MM.1S (cell line): ENCODE data around the gene RNF180.

Source experiments
- DNase-seq: peaks from one replicate; pipeline ENCODE4 v3.0.0-alpha.2; 2015
- H2AFZ ChIP-seq: fragments of 300-600 bp; sonication (generic); 2 replicates; pipeline ENCODE4 v1.6.0; 2016; ENCODE audit warnings: antibody characterized with exemption, low read length
- H3F3A ChIP-seq: fragments of 300-600 bp; sonication (generic); 2 replicates; pipeline ENCODE4 v1.6.1; 2016; ENCODE audit warnings: mild to moderate bottlenecking, antibody characterized with exemption, low read length, moderate library complexity, mixed read lengths; ENCODE audit not compliant: insufficient read depth
- H3K27ac ChIP-seq: fragments of 300-600 bp; sonication (generic); 2 replicates; pipeline ENCODE4 v1.5.1; 2016; ENCODE audit warnings: mild to moderate bottlenecking, low read length
- H3K27me3 ChIP-seq: fragments of 300-600 bp; sonication (generic); replicated peaks from 2 replicates; pipeline ENCODE4 v1.6.0; 2016; ENCODE audit warnings: low read length; ENCODE audit not compliant: insufficient read depth
- H3K36me3 ChIP-seq: fragments of 300-600 bp; sonication (generic); replicated peaks from 2 replicates; pipeline ENCODE4 v1.6.1; 2016; ENCODE audit warnings: mild to moderate bottlenecking, low read length, mixed read lengths; ENCODE audit not compliant: insufficient read depth
- H3K4me1 ChIP-seq: fragments of 300-600 bp; sonication (generic); 2 replicates; pipeline ENCODE4 v1.6.1; 2016; ENCODE audit warnings: low read length, mixed read lengths
- H3K4me2 ChIP-seq: fragments of 300-600 bp; sonication (generic); 2 replicates; pipeline ENCODE4 v1.6.0; 2016; ENCODE audit warnings: low read depth, low read length
- H3K4me3 ChIP-seq: fragments of 300-600 bp; sonication (generic); 2 replicates; pipeline ENCODE4 v1.5.1; 2016; ENCODE audit warnings: low read length, mixed read lengths
- H3K79me2 ChIP-seq: fragments of 300-600 bp; sonication (generic); 2 replicates; pipeline ENCODE4 v1.6.1; 2016; ENCODE audit warnings: mixed run types, low read length, mixed read lengths
- H3K9ac ChIP-seq: fragments of 300-600 bp; sonication (generic); 2 replicates; pipeline ENCODE4 v1.6.1; 2016; ENCODE audit warnings: low read length, mixed read lengths
- H3K9me2 ChIP-seq: fragments of 300-600 bp; sonication (generic); replicated peaks from 2 replicates; pipeline ENCODE4 v1.6.1; 2016; ENCODE audit warnings: mild to moderate bottlenecking, low read length, mixed read lengths; ENCODE audit not compliant: insufficient read depth
- H3K9me3 ChIP-seq: fragments of 300-600 bp; sonication (generic); replicated peaks from 2 replicates; pipeline ENCODE4 v1.6.1; 2016; ENCODE audit warnings: mild to moderate bottlenecking, low read length, mixed read lengths; ENCODE audit not compliant: insufficient read depth
- H4K20me1 ChIP-seq: fragments of 300-600 bp; sonication (generic); 2 replicates; pipeline ENCODE4 v1.6.1; 2016; ENCODE audit warnings: mild to moderate bottlenecking, low read length, moderate library complexity, mixed read lengths; ENCODE audit not compliant: insufficient read depth
- EZH2 ChIP-seq: fragments of 300-600 bp; sonication (generic); optimal IDR thresholded peaks from 2 replicates; pipeline ENCODE3; 2017; ENCODE audit warnings: low read depth, mild to moderate bottlenecking, antibody characterized with exemption, low read length, mixed read lengths
- EZH2phosphoT487 ChIP-seq: fragments of 300-600 bp; sonication (generic); IDR thresholded peaks from 2 replicates; pipeline ENCODE4 v1.6.1; 2018; ENCODE audit warnings: antibody characterized with exemption, low read length
- TF ChIP-seq, protein P1 (sequence below): fragments of 300-600 bp; sonication (generic); IDR thresholded peaks from 2 replicates; pipeline ENCODE4 v1.5.1; 2016; ENCODE audit warnings: antibody characterized with exemption, low read length, mixed read lengths

The RNF180 gene

DNA sequence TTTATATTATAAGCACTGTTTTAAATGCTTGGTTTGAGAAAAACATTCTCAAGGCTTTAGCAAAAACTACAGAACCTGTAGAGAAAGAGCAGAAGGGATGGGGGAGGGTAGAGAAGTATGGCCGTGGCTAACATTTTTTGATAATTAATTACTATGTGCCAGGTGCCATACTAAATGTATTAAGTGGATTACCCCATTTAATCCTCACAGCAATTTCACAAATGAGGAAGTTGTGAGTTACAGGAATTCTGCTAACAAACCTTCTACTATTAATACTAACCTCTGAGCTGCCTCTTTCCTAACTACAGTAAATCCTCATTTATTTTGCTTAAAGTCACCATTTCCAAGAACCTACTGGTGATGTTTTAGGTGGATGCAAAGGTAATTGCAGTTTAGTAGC, 157.9 kb downstream of the RNF180 start:
- no peaks in the 10 kb centered on the region for H3K4me1 ChIP-seq
- H2AFZ ChIP-seq: no peak overlapping the region

DNA sequence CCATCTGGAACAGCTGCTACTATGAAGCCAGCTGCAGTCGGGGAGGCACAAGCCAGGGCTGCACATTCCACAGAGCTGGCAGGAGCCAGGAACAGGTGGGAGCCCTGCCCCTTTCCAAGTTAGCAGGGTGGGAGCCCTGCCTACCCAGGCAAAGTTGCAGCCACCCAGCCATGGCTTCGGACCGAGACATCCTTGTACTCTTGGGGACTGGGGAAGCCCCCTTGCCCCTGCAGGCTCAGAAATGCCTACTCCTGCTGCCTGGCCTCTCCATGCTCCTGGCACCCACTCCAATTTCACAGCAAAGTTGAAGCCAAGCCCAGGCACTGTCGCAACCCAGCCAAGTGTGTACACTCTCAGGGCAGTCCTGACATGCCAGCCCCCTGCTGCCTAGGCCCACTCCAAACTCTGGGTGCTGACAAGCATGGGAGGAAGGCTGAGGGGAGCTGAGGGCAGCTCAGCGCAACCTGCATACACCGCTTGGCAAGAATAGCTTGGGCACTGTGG, 165.1 kb downstream of the RNF180 start:
- Histone ChIP-seq H2AFZ (no peak overlapping the region), H3K27ac (no peak overlapping the region), H3K4me2 (no peak overlapping the region), H3K9me2 (no peaks in the 10 kb centered on the region), H3K4me3 (no peak overlapping the region), H3K79me2 (no peaks in the 10 kb centered on the region), H3K36me3 (no peaks in the 10 kb centered on the region), H4K20me1 (no peaks in the 10 kb centered on the region), H3K27me3 (no peaks in the 10 kb centered on the region), H3K9ac (no peak overlapping the region), H3K9me3 (no peaks in the 10 kb centered on the region), H3F3A (no peaks in the 10 kb centered on the region), H3K4me1 (no peaks in the 10 kb centered on the region)
- DNase-seq: no peak
- TF ChIP-seq, protein P1, sequence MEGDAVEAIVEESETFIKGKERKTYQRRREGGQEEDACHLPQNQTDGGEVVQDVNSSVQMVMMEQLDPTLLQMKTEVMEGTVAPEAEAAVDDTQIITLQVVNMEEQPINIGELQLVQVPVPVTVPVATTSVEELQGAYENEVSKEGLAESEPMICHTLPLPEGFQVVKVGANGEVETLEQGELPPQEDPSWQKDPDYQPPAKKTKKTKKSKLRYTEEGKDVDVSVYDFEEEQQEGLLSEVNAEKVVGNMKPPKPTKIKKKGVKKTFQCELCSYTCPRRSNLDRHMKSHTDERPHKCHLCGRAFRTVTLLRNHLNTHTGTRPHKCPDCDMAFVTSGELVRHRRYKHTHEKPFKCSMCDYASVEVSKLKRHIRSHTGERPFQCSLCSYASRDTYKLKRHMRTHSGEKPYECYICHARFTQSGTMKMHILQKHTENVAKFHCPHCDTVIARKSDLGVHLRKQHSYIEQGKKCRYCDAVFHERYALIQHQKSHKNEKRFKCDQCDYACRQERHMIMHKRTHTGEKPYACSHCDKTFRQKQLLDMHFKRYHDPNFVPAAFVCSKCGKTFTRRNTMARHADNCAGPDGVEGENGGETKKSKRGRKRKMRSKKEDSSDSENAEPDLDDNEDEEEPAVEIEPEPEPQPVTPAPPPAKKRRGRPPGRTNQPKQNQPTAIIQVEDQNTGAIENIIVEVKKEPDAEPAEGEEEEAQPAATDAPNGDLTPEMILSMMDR: no peak
- TF ChIP-seq EZH2phosphoT487 (no peak), EZH2 (no peak)

More for the DNA sequence above, 157.9 kb downstream of the RNF180 start:
- Histone ChIP-seq H3K9me2 (no peaks in the 10 kb centered on the region), H3K9ac (no peak overlapping the region), H4K20me1 (no peaks in the 10 kb centered on the region), H3K4me3 (no peak overlapping the region), H3F3A (no peaks in the 10 kb centered on the region), H3K4me2 (no peak overlapping the region), H3K9me3 (no peaks in the 10 kb centered on the region), H3K27me3 (no peaks in the 10 kb centered on the region), H3K79me2 (no peaks in the 10 kb centered on the region), H3K27ac (no peak overlapping the region), H3K36me3 (no peaks in the 10 kb centered on the region)
- TF ChIP-seq, protein P1: no peak
- TF ChIP-seq EZH2 (no peak), EZH2phosphoT487 (no peak)
- no peak for DNase-seq

DNA sequence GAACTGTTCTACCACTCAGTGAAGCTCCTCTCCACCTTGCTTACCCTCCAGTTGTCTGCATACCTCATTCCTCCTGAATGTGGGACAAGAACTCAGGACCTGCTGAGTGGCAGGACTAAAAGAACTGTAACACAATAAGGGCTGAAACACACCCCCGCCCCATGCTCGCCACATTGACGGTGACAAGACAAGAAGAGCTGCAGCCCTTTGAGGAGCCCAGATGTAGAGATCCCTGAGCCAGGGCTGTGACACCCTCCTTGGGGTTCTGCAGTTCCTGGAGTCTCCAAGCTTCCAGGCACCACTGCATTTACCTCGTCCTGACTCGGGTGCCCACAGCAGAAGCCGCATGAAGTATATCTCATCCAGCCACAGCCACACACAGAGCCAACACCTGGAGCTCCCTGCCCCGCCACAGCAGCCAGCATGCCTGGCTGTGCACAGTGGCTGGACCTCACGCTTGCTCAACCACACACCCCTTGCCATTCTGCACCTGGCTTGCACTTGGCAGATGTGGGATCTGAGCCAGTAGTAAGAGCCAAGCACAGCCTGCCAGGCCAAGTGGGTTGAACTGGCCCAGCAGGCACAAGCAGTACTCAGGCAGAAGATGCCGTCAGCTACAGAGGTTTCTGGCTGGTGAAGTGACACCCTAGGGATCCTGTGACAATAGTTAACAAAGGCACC, 166.1 kb downstream of the RNF180 start:
- TF ChIP-seq EZH2phosphoT487: no peak
- no peak for TF ChIP-seq EZH2
- TF ChIP-seq, protein P1: no peak
- H4K20me1 ChIP-seq: no peaks in the 10 kb centered on the region
- H3K79me2 ChIP-seq: no peaks in the 10 kb centered on the region
- no peak overlapping the region for H3K27ac ChIP-seq
- no peaks in the 10 kb centered on the region for H3K4me1 ChIP-seq
- no peaks in the 10 kb centered on the region for H3F3A ChIP-seq
- H3K9me3 ChIP-seq: no peaks in the 10 kb centered on the region
- no peak overlapping the region for H3K9ac ChIP-seq
- H3K4me2 ChIP-seq: no peak overlapping the region
- no peak overlapping the region for H3K4me3 ChIP-seq
- no peak for DNase-seq
- no peaks in the 10 kb centered on the region for H3K36me3 ChIP-seq
- no peaks in the 10 kb centered on the region for H3K27me3 ChIP-seq
- no peak overlapping the region for H2AFZ ChIP-seq
- no peaks in the 10 kb centered on the region for H3K9me2 ChIP-seq
